Activated T-cell treated with anti-CD3 and anti-CD28 coated beads for 24 hours (primary cell): ENCODE measurements around the gene CXCR1.
"Not testable (repeated sequence)": the region's sequence is repeated elsewhere in the genome, so short reads cannot be mapped to it uniquely, and the experiment has no call there.

Experiments
- DNase-seq: peaks from one replicate; pipeline ENCODE4 v3.0.0-alpha.2; 2020; ENCODE audit warnings: low read depth

Gene CXCR1

DNA sequence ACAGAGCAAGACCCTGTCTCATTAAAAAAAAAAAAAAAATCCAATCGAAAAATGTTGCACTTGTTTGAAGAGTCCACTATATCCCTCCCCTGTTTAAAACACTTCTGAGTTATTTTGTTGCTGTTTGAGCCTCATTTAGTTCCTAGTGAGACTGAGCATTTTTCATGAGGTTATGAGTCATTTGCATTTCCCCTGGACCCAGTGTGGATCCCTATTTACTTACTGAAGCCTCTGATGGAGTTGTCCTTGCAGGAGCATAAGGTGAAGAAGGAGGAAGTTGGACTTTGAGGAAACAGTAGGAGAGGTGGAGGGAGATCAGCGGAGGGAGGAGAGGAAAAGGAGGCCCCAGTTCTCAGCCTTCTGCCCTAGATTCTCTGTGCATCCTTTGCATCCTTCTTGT, 5.1 kb downstream of the CXCR1 start:
- DNase-seq: no peak

GRCh38 chr2:218155953-218156479, 10.7 kb downstream of the CXCR1 start:
- DNase-seq: no peak

GRCh38 chr2:218152777-218153176, 14.0 kb downstream of the CXCR1 start:
- DNase-seq: no peak

DNA sequence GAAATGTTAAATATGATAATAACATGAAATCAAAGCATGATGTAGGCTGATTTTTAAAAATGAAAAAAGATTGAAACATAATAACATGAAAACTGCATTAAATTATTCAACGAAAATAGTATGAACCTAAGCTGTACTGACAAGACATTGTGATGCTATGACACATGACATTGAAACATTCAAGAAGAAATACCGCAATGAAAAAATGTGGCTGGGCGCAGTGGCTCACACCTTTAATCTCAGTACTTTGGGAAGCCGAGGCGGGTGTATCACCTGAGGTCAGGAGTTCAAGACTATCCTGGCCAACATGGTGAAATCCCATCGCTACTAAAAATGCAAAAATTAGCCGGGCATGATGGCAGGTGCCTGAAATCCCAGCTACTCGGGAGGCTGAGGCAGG, 14.6 kb downstream of the CXCR1 start:
- DNase-seq: no peak

- no peak for DNase-seq
Observed at GRCh38 chr2:218149848-218150440, 16.8 kb downstream of the CXCR1 start.

- DNase-seq: no peak
Observed at GRCh38 chr2:218149098-218149497, 17.7 kb downstream of the CXCR1 start.

DNA sequence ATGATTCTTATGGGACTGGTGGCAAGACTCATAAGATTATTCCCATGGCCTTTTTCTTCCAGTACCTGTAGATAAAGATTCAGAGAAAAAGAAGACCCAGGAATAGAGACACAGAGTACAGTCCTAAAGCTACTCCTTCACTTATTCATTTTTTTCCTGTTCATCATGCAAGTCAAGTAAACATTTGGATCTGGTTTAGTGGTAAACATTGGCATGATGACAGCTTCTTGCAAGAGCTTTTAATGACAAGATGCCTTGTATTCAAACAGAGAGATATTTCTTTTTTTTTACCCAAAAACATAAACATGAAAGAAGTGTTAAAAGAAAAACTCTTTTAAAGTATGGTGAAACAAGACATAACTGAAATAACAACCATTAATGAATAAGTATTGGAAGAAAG, 20.7 kb downstream of the CXCR1 start:
- no peak for DNase-seq

DNA sequence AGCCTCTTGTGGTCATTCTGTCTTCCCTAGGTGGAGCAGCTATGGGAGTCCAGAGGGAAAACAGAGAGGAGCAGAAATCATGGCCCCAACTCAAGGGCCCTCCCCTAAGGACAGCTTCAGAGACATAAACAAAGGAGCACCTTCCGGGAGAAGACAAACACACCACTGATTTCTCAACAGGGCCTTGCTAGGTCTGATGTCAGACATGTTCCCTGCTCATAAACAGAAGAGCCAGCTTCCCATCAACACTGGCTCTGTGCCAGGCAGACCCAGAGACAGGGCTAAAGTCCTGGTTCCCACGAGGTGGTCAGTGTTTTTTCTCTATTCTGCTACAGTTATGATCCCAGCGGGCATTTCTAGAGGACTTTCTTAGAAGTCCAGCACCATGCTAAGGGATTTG, 21.6 kb downstream of the CXCR1 start:
- no peak for DNase-seq

DNA sequence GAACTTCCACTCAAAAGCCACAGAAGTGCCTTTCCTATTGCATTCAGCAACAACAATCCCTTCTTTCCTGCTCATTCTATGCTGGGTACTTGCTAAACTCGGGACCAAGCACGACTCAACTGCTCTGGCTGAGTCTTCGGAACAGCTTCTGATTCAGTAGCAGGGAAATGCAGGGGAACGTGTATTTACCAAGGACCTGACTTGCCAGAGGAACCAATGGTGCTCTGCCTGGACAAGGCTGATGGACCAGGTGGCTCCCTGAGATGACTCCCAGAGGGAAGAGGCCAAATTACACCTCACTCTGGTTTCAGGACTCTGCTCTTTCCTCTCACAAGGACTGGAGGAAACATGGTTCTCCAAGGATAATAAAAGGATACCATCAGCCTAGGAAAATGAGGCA, 28.7 kb downstream of the CXCR1 start:
- DNase-seq: no peak

GRCh38 chr2:218137514-218137913, 29.2 kb downstream of the CXCR1 start:
- DNase-seq: no peak

DNA sequence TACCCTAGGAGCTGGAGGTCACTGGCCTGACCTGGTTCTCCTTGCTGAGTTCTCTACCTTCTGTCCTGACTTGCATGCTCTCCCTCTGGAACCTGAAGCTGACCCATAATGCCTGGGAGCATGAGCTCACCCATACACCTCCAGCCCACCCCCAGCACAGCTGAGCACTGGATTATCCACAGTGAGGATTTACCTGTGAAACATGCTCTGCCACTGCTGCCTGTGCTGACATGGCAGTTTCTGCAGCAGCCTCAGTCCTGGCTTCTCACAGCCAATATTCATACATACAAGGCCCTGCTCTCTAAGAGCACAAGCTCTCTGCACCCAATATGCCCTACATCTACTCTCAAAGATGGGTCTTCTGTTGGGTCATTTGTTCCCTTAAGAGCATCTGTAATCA, 35.9 kb downstream of the CXCR1 start:
- DNase-seq: no peak

DNA sequence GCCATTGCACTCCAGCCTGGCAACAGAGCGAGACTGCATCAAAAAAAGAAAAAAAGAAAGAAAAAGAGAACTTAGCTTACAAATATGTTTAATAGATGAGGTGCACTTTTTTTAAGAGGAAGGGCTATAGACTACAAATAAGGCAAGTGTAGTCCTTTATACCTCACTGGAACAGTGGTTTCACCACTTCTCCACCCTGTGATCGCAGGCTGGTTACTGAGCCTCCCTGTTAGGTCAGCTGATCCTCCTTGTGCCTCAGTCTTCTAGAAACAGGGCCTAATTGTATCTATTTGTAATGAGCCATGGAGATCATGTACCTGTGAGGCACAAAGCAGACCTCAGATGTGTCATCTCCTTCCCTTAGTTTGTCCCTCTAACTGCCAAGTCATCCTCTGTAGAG, 36.4 kb downstream of the CXCR1 start:
- no peak for DNase-seq

DNA sequence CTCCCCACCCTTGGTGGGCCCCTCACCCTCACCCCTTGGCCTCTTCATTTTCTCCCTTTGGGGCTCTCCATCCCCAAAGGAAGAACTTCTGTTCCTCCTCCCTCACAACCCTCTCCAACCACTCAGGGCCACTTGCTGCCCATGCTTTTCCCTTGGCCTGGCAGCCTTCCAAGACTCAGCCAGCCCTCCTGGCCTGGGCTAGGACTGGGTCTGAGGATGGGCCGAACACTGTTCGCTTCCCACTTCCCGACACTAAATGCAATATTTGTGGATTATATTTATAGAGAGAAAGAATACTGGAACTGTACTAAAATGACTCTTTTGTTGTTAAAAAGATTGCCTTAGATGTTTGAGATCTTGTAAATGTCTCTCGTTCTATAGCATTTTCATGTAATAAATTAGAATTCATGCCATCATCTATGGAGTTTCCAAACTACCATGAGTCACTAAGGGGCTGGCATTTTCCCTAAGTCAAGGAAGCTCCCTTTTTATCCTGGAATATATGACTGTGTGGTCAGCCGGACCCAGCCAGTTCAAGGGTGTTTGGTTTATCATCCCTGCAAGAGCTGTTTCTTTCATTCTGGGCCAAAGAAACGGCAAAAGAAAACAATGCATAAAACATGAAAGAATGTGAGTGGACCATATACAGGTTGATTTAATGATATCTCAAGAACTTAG, 37.2 kb downstream of the CXCR1 start:
- no peak for DNase-seq

DNA sequence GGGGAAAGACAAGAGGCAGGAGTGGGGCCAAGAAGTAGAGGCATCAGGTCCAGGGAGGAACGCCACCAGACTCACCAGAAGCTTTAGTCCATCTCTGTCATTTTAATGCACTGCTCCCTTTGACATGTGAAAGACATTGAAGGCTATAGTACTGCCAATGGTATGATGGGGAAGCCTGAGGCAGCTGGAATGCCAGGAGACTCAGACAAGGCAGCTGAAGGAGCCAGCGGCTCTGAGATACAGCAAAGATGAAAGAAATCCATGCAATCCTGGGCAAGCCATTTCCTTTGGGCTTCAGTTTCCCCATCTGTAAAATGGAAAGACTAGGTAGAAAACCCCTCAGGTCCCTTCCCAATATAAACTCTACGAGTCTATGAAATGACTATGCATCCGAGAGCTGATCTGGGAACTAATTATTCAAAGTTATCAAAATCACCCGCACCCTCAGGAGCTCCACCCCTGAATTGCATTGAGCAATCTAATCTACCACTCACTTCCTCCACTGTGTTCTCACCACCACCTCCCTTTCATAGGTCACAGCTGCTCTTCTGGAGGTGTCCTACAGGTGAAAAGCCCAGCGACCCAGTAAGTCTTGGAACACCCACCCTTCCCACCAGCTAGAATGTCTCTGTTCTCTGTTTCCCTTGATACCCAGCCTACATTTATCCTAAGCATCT, 37.8 kb downstream of the CXCR1 start:
- no peak for DNase-seq

- DNase-seq: no peak
Observed at GRCh38 chr2:218127929-218128455, 38.8 kb downstream of the CXCR1 start.

GRCh38 chr2:218125626-218126080, 41.1 kb downstream of the CXCR1 start, which contains the start of gene CXCR2:
Gene CXCR2, plus strand, starts transcription at chr2:218126028. Its CDS starts 8,774 bp downstream, at chr2:218134802.
- DNase-seq: no peak

DNA sequence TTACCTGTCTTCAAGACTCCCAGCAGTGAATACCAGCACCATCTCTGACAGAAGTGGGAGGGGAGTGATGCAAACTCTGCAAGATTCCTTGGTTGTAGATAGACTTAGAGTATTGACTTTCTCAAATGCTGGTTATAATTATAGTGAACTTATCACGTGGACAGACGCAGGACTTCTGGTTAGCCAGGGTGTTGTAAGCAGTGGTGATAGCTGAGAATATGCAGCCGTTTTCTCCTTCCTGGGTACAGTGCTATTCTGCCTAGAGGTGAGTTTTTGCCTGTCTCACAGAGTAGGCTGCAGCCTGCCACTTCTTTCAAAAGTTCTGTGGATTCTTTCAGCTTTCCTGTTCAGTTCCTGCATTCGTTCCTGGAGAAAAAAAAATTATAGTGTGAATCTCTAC, 41.7 kb downstream of the CXCR1 start:
- no peak for DNase-seq

- no peak for DNase-seq
Observed at GRCh38 chr2:218123986-218124385, 42.8 kb downstream of the CXCR1 start.

DNA sequence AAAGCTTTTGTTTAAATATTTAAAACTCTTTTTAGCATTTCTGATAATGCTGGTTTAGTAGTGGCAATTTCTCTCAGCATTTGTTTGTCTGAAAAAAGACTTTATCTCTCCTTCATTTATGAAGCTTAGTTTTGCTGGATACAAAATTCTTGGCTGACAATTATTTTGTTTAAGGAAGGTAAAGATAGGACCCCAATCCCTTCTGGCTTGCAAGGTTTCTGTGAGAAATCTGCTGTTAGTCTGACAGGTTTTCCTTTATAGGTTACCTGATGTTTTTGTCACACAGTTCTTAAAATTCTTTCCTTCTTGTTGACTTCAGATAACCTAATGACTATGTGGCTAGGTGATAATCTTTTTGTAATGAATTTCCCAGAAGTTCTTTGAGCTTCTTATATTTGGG, 44.5 kb downstream of the CXCR1 start:
- not testable (repeated sequence) for DNase-seq

DNA sequence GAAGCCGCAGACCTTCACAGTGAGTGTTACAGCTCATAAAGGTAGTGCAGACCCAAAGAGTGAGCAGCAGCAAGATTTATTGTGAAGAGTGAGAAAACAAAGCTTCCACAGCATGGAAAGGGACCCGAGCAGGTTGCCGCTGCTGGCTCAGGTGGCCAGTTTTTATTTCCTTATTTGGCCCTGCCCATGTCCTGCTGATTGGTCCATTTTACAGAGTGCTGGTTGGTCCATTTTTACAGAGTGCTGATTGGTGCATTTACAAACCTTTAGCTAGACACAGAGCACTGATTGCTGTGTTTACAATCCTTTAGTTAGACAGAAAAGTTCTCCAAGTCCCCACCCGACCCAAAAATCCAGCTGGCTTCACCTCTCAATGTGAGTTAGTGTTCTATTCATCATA, 45.0 kb downstream of the CXCR1 start:
- not testable (repeated sequence) for DNase-seq
